HCT116 (cell line): ENCODE measurements around the gene MARCHF7.

Source experiments
- CEBPB ChIP-seq: IDR thresholded peaks from 2 replicates; pipeline ENCODE4 v1.6.1; 2012; ENCODE audit warnings: low read depth
- EGR1 ChIP-seq: IDR thresholded peaks from 2 replicates; pipeline ENCODE4 v1.6.1; 2012; ENCODE audit warnings: low read depth
- FOSL1 ChIP-seq: IDR thresholded peaks from 2 replicates; pipeline ENCODE4 v1.6.1; 2012; ENCODE audit warnings: low read depth
- POLR2A ChIP-seq: IDR thresholded peaks from 2 replicates; pipeline ENCODE4 v1.7.0; 2011; ENCODE audit warnings: borderline replicate concordance; ENCODE audit not compliant: insufficient read depth, insufficient read length; ENCODE audit errors: extremely low read depth
- POLR2AphosphoS5 ChIP-seq: IDR thresholded peaks from 2 replicates; pipeline ENCODE4 v1.6.1; 2011; ENCODE audit warnings: mild to moderate bottlenecking, low read depth, low read length, moderate library complexity
- SRF ChIP-seq: IDR thresholded peaks from 2 replicates; pipeline ENCODE4 v1.6.1; 2012; ENCODE audit warnings: low read depth
- TCF7L2 ChIP-seq: IDR thresholded peaks from 2 replicates; pipeline ENCODE4 v1.7.0; 2011; ENCODE audit warnings: borderline replicate concordance, inconsistent platforms; ENCODE audit not compliant: insufficient read depth, insufficient read length; ENCODE audit errors: extremely low read depth
- TF ChIP-seq, protein P1 (sequence below), 3 experiments: fragments of 200-600 bp in 1 of 3; sonication (generic) in 1 of 3; IDR thresholded peaks in 2 of 3; conservative IDR thresholded peaks in 1 of 3; 2 replicates each; pipeline ENCODE4 v1.5.1; 2012 to 2017; ENCODE audit warnings: low read depth in 2 of 3, low read length in 2 of 3, antibody characterized with exemption in 1 of 3, borderline replicate concordance in 1 of 3, control low read depth in 1 of 3, mild to moderate bottlenecking in 1 of 3, mixed read lengths in 1 of 3, mixed run types in 1 of 3, moderate library complexity in 1 of 3; ENCODE audit not compliant: insufficient read depth in 1 of 3

DNA sequence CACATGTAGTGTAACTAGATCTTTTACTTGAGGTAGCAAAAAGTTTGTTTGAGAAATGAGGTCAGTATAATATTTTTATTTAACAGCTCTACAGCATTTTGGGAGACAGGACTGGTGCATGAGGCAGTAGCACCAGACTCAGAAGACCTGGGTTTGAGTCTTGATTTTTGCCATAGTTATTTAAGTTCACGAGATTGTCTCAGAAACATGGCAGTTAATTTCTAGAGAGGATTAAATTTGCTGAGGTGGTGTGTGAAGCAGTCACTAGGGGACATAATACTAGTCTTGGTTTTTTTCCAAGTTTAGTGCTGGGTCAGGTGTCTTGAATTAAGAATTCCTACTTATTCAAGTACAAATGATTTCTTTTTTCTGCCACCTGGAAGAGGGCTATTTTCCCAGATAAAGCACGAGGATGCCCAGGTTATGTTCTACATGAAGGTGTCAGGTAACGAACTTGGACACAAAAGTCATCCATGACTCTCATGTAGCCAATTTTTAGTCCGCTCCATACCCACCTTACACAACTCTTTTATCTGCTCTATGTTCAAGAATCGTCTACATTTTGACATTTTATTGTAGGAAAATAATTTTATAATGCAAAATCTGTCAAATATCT lies 1.4 kb downstream of the MARCHF7 start:
- TF ChIP-seq SRF (no peak), POLR2A (no peak), TCF7L2 (no peak), CEBPB (no peak), FOSL1 (no peak), EGR1 (no peak), POLR2AphosphoS5 (no peak)
- TF ChIP-seq, protein P1, sequence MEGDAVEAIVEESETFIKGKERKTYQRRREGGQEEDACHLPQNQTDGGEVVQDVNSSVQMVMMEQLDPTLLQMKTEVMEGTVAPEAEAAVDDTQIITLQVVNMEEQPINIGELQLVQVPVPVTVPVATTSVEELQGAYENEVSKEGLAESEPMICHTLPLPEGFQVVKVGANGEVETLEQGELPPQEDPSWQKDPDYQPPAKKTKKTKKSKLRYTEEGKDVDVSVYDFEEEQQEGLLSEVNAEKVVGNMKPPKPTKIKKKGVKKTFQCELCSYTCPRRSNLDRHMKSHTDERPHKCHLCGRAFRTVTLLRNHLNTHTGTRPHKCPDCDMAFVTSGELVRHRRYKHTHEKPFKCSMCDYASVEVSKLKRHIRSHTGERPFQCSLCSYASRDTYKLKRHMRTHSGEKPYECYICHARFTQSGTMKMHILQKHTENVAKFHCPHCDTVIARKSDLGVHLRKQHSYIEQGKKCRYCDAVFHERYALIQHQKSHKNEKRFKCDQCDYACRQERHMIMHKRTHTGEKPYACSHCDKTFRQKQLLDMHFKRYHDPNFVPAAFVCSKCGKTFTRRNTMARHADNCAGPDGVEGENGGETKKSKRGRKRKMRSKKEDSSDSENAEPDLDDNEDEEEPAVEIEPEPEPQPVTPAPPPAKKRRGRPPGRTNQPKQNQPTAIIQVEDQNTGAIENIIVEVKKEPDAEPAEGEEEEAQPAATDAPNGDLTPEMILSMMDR (IDR thresholded peaks at IDR 0.05 in 2 of 3, conservative IDR thresholded peaks at IDR 0.05 in 1 of 3; ENCODE audit: borderline replicate concordance in 1 of 3, insufficient read depth in 1 of 3, low read depth in 2 of 3, low read length in 2 of 3): 0 out of 6 replicates have a peak, but pooled peaks of 1 of the 3 experiments have one; percentile 5
